RWPE2 (cell line): ENCODE measurements around the gene SOX18.

ENCODE experiments used
- ATAC-seq: fragments of 200-7000 bp; cut with Tn5 transposase; 3 replicates; pipeline ENCODE4 v1.9.1; 2021; ENCODE audit warnings: low read depth
- DNase-seq: peaks from one replicate; pipeline ENCODE4 v3.0.0-alpha.2; 2020; ENCODE audit warnings: low spot score
- H3K27ac ChIP-seq: fragments of 450-650 bp; 2 replicates; pipeline ENCODE4 v1.5.1; 2017; ENCODE audit warnings: mild to moderate bottlenecking; ENCODE audit not compliant: poor library complexity, severe bottlenecking
- H3K27me3 ChIP-seq: fragments of 250-450 bp; sonication (Bioruptor Pico); 2 replicates; pipeline ENCODE4 v1.5.1; 2021; ENCODE audit warnings: mild to moderate bottlenecking, moderate library complexity; ENCODE audit not compliant: insufficient read depth, poor library complexity, severe bottlenecking
- H3K36me3 ChIP-seq: fragments of 250-450 bp; sonication (Bioruptor Pico); 2 replicates; pipeline ENCODE4 v1.5.1; 2020; ENCODE audit warnings: low read depth, mild to moderate bottlenecking, moderate library complexity
- H3K4me1 ChIP-seq: fragments of 250-450 bp; sonication (Bioruptor Pico); 2 replicates; pipeline ENCODE4 v1.5.1; 2021; ENCODE audit warnings: mild to moderate bottlenecking, moderate library complexity; ENCODE audit not compliant: insufficient read depth, poor library complexity, severe bottlenecking
- H3K4me3 ChIP-seq: fragments of 250-450 bp; sonication (Bioruptor Pico); 2 replicates; pipeline ENCODE4 v1.5.1; 2021; ENCODE audit warnings: mild to moderate bottlenecking, moderate library complexity; ENCODE audit not compliant: severe bottlenecking
- H3K9me3 ChIP-seq: fragments of 250-450 bp; sonication (Bioruptor Pico); 2 replicates; pipeline ENCODE4 v1.5.1; 2021; ENCODE audit warnings: mild to moderate bottlenecking, moderate library complexity; ENCODE audit not compliant: severe bottlenecking
- TF ChIP-seq, protein P1 (sequence below): fragments of 450-650 bp; IDR thresholded peaks from one replicate; pipeline ENCODE4 v1.5.1; 2017; ENCODE audit warnings: mild to moderate bottlenecking, moderate library complexity; ENCODE audit not compliant: poor library complexity, severe bottlenecking

The SOX18 gene

DNA sequence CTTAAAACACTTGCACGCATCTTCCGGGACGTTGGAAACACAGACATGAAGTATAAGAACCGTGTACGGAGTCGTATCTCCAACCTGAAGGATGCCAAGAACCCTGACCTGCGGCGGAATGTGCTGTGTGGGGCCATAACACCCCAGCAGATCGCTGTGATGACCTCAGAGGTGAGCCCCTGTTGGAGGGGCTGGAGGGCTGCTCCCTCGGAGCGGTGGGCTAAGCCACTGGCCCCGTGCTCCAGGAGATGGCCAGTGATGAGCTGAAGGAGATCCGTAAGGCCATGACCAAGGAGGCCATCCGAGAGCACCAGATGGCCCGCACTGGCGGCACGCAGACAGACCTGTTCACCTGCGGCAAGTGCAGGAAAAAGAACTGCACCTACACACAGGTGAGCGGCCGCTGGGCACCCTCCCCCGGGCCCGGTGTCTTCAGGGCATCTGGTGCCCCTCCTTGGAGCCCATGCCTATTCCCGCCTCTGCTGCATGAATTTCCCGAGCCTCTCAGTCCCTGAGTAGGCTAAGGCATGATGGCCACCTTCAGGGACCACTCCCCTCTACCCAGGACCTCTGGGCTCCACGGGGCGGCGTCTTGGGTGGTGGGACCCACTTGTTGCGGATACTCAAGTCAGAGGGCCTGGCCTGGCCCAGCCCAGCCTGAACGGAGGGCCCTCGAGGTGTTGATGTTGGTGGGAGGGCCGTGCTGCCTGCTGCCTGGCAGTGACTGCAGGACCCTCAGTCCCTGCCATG, 21.0 kb upstream of the SOX18 start:
- Histone ChIP-seq H3K4me3 (no peak overlapping the region), H3K9me3 (no peaks in the 10 kb centered on the region)

DNA sequence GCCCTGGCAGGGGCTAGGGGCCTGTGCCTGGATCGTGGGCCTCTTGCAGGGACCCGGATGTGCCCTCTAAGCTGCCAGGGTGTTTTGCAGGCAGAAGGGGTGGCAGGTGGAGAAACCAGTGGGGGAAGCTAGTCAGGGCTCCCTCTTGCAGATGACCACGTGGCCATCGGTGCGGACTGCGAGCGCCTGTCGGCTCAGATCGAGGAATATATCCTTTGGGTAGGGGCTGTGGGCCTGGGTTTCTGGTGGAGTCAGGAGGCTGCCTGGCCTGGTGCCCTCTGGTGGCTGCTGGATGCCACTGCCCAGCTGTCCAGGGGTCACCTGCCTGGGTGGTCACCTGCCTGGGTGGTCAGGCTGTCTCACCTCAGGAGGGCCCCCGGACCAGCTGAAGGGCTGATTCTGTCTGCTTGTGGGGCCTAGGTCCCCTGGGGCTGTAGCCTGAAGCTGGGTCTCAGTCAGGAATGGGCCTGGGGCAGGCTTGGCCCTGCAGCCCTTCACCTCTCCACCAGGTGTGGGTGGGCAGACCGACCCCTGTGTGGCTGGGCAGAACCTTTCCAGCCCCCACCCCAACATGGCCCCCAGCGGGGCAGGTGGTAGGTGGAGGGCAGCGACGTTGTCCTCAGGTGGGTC, 20.3 kb upstream of the SOX18 start:
- Histone ChIP-seq H3K4me3 (no peak overlapping the region), H3K27me3 (no peaks in the 10 kb centered on the region), H3K4me1 (peaks cover 21% of the 10 kb centered on the region), H3K36me3 (no peaks in the 10 kb centered on the region), H3K27ac (no peak overlapping the region), H3K9me3 (no peaks in the 10 kb centered on the region)
- peak; percentile 15 for ATAC-seq
- TF ChIP-seq, protein P1, sequence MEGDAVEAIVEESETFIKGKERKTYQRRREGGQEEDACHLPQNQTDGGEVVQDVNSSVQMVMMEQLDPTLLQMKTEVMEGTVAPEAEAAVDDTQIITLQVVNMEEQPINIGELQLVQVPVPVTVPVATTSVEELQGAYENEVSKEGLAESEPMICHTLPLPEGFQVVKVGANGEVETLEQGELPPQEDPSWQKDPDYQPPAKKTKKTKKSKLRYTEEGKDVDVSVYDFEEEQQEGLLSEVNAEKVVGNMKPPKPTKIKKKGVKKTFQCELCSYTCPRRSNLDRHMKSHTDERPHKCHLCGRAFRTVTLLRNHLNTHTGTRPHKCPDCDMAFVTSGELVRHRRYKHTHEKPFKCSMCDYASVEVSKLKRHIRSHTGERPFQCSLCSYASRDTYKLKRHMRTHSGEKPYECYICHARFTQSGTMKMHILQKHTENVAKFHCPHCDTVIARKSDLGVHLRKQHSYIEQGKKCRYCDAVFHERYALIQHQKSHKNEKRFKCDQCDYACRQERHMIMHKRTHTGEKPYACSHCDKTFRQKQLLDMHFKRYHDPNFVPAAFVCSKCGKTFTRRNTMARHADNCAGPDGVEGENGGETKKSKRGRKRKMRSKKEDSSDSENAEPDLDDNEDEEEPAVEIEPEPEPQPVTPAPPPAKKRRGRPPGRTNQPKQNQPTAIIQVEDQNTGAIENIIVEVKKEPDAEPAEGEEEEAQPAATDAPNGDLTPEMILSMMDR: peak; percentile 99
- no peak for DNase-seq

More for the DNA sequence above, 21.0 kb upstream of the SOX18 start:
- peaks cover 14% of the 10 kb centered on the region for H3K4me1 ChIP-seq
- no peaks in the 10 kb centered on the region for H3K36me3 ChIP-seq
- DNase-seq (no peak), ATAC-seq (no peak)
- TF ChIP-seq, protein P1: no peak
- H3K27me3 ChIP-seq: no peaks in the 10 kb centered on the region
- H3K27ac ChIP-seq: no peak overlapping the region

DNA sequence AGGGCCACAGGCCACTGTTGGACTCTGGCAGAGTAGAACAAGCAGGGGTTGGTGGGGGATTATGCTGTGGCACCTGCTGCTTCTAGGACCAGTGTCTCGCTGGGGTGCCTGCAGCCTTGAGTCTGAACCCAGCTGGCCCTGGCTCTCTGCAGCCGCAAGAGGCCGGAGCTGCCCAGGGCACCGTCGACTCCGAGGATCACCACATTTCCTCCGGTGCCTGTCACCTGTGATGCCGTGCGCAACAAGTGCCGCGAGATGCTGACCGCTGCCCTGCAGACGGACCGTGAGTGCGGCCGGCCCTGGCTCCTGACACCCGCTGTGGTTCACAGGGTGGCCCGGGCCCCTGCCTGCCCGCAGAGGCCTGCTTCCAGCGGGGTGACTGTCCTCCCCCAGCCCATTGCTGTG, 19.8 kb upstream of the SOX18 start:
- no peak for DNase-seq
- TF ChIP-seq, protein P1: no peak
- Histone ChIP-seq H3K36me3 (no peaks in the 10 kb centered on the region), H3K27me3 (no peaks in the 10 kb centered on the region), H3K27ac (no peak overlapping the region), H3K4me1 (peaks cover 26% of the 10 kb centered on the region), H3K9me3 (no peaks in the 10 kb centered on the region), H3K4me3 (no peak overlapping the region)
- no peak for ATAC-seq

DNA sequence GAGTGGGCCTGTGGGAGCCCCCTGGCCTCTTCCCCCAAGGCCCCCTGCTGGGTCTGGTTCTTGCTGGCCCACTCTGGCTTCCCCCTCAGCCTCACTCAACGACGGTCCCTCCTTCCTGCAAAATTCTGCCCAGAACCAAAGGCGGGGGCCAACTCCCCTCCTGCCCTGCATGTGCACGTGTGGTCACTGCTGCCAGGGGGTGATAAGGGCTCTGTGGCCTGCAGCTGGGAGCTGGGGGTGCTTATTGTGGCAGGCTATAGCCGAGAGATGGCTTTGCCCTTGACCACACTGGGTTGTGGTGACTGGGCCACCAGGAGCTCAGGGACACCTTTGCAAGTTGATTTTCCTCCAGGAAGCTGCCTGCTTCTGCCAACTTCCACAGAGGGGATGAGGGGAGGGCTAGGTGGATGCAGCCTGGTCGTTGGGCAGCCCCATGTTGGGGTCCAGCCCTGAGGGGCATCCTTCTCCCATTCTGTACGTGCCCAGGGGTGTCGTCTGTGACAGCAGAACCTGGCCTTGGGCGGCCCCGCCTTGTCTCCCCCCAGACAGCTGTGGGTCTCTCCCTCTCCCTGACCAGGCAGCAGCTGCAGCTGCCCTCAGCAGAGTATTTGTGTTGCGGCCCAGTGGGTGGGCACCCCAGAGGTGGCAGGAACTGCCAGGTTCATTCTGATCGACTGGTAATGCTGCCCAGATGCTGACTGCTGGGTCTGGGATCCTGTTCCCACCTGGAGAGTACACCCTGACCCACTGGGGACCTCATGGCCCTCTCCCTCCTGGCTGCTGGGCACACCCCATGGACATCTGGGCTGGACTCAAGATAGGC, 19.2 kb upstream of the SOX18 start:
- ATAC-seq (no peak), DNase-seq (peak; percentile 84)
- Histone ChIP-seq H3K4me3 (no peak overlapping the region), H3K36me3 (no peaks in the 10 kb centered on the region), H3K27ac (no peak overlapping the region), H3K4me1 (peaks cover 30% of the 10 kb centered on the region), H3K9me3 (no peaks in the 10 kb centered on the region), H3K27me3 (no peaks in the 10 kb centered on the region)
- TF ChIP-seq, protein P1: no peak
